Stimulated activated CD4-positive, alpha-beta T cell treated with anti-CD3 and anti-CD28 coated beads, Interleukin-1b, Interleukin-23, amount 100 ng/mL, for 48 hours (primary cell): ENCODE results near the gene OSBPL8.
"Not testable (repeated sequence)": the region's sequence is repeated elsewhere in the genome, so short reads cannot be mapped to it uniquely, and the experiment has no call there.

Experiments
- DNase-seq: peaks from one replicate; pipeline ENCODE4 v3.0.0-alpha.2; 2020

The OSBPL8 gene

GRCh38 chr12:76345569-76345968 is 214.0 kb downstream of the OSBPL8 start:
- DNase-seq: no peak

GRCh38 chr12:76341436-76342030 is 218.0 kb downstream of the OSBPL8 start:
- no peak for DNase-seq

GRCh38 chr12:76340680-76341435 is 218.7 kb downstream of the OSBPL8 start:
- DNase-seq: no peak

- no peak for DNase-seq
These were observed 222.0 kb downstream of the OSBPL8 start for GRCh38 chr12:76337583-76337982.

GRCh38 chr12:76332606-76333005 is 227.0 kb downstream of the OSBPL8 start:
- no peak for DNase-seq

GRCh38 chr12:76329606-76330005 is 230.0 kb downstream of the OSBPL8 start:
- no peak for DNase-seq

GRCh38 chr12:76329159-76329558 is 230.4 kb downstream of the OSBPL8 start:
- no peak for DNase-seq

- DNase-seq: not testable (repeated sequence)
These were observed 239.8 kb downstream of the OSBPL8 start for GRCh38 chr12:76319595-76320319.

GRCh38 chr12:76318773-76319594 is 240.6 kb downstream of the OSBPL8 start:
- DNase-seq: no peak

- DNase-seq: no peak
These were observed 241.6 kb downstream of the OSBPL8 start for GRCh38 chr12:76317976-76318375.

GRCh38 chr12:76316468-76316867 is 243.1 kb downstream of the OSBPL8 start:
- no peak for DNase-seq

GRCh38 chr12:76313299-76313698 is 246.3 kb downstream of the OSBPL8 start:
- DNase-seq: no peak

- DNase-seq: no peak
These were observed 247.3 kb downstream of the OSBPL8 start for GRCh38 chr12:76312315-76312714.

GRCh38 chr12:76311796-76312195 is 247.8 kb downstream of the OSBPL8 start:
- no peak for DNase-seq

- no peak for DNase-seq
These were observed 249.5 kb downstream of the OSBPL8 start for GRCh38 chr12:76310110-76310509.

GRCh38 chr12:76308866-76309265 is 250.7 kb downstream of the OSBPL8 start:
- no peak for DNase-seq

GRCh38 chr12:76307083-76307482 is 252.5 kb downstream of the OSBPL8 start:
- DNase-seq: no peak

- DNase-seq: no peak
These were observed 255.5 kb downstream of the OSBPL8 start for GRCh38 chr12:76303989-76304460.

GRCh38 chr12:76303365-76303764 is 256.2 kb downstream of the OSBPL8 start:
- no peak for DNase-seq
